Neural progenitor cell (in vitro differentiated cells): ENCODE results near the gene NUCB1. TPM values are rescaled to one million over a fixed set of nuclear protein-coding genes. Genes with fewer than 3 reads are reported as not detected.
"Not testable (repeated sequence)": the region's sequence is repeated elsewhere in the genome, so short reads cannot be mapped to it uniquely, and the experiment has no call there.

ENCODE experiments used
- DNase-seq: peaks from one replicate; pipeline ENCODE4 v3.0.0-alpha.2; 2016; ENCODE audit warnings: low spot score
- H2AFZ ChIP-seq: fragments of 200-600 bp; sonication (generic); replicated peaks from 2 replicates; pipeline ENCODE4 v1.6.1; 2016; ENCODE audit warnings: antibody characterized with exemption
- H3F3A ChIP-seq: fragments of 200-600 bp; sonication (generic); 2 replicates; pipeline ENCODE4 v1.6.1; 2016; ENCODE audit warnings: antibody characterized with exemption, low read depth
- H3K27ac ChIP-seq: fragments of 200-600 bp; sonication (generic); 2 replicates; pipeline ENCODE4 v1.5.1; 2016; ENCODE audit warnings: mild to moderate bottlenecking
- H3K27me3 ChIP-seq: fragments of 200-600 bp; sonication (generic); 2 replicates; pipeline ENCODE4 v1.6.1; 2016; ENCODE audit warnings: mild to moderate bottlenecking, moderate library complexity
- H3K36me3 ChIP-seq: fragments of 200-600 bp; sonication (generic); 2 replicates; pipeline ENCODE4 v1.5.1; 2016
- H3K4me1 ChIP-seq: fragments of 200-600 bp; sonication (generic); 2 replicates; pipeline ENCODE4 v1.6.1; 2016; ENCODE audit warnings: mixed run types
- H3K4me2 ChIP-seq: fragments of 200-600 bp; sonication (generic); 2 replicates; pipeline ENCODE4 v1.6.1; 2016
- H3K4me3 ChIP-seq: fragments of 200-600 bp; sonication (generic); 2 replicates; pipeline ENCODE4 v1.5.1; 2016
- H3K79me2 ChIP-seq: fragments of 200-600 bp; sonication (generic); 2 replicates; pipeline ENCODE4 v1.6.1; 2016; ENCODE audit warnings: low read depth
- H3K9ac ChIP-seq: fragments of 200-600 bp; sonication (generic); 2 replicates; pipeline ENCODE4 v1.6.1; 2016
- H3K9me3 ChIP-seq: fragments of 200-600 bp; sonication (generic); 2 replicates; pipeline ENCODE4 v1.5.1; 2016; ENCODE audit warnings: low read depth
- H4K20me1 ChIP-seq: fragments of 200-600 bp; sonication (generic); 2 replicates; pipeline ENCODE4 v1.6.1; 2016; ENCODE audit warnings: low read depth
- H3K27ac Mint-ChIP-seq: 3 replicates; pipeline ENCODE4 v1.8.0; 2021; ENCODE audit warnings: mixed read lengths
- H3K27me3 Mint-ChIP-seq: 2 replicates; pipeline ENCODE4 v1.8.0; 2022; ENCODE audit warnings: low read depth, mild to moderate bottlenecking, inconsistent platforms, moderate library complexity, mixed read lengths; ENCODE audit not compliant: insufficient read depth
- H3K36me3 Mint-ChIP-seq: 3 replicates; pipeline ENCODE4 v1.8.0; 2021; ENCODE audit warnings: mixed read lengths
- H3K4me1 Mint-ChIP-seq: 3 replicates; pipeline ENCODE4 v1.8.0; 2021; ENCODE audit warnings: mixed read lengths
- H3K4me3 Mint-ChIP-seq: 3 replicates; pipeline ENCODE4 v1.8.0; 2021; ENCODE audit warnings: mild to moderate bottlenecking, moderate library complexity, mixed read lengths
- H3K9me3 Mint-ChIP-seq: 3 replicates; pipeline ENCODE4 v1.8.0; 2020; ENCODE audit warnings: mixed read lengths
- EZH2 ChIP-seq: fragments of 200-600 bp; sonication (generic); IDR thresholded peaks from 2 replicates; pipeline ENCODE4 v1.6.1; 2017; ENCODE audit warnings: antibody characterized with exemption, mild to moderate bottlenecking, moderate library complexity
- EZH2phosphoT487 ChIP-seq: fragments of 200-600 bp; sonication (generic); IDR thresholded peaks from 2 replicates; pipeline ENCODE4 v1.6.1; 2017; ENCODE audit warnings: antibody characterized with exemption
- total RNA-seq: library from RNA; depleted of rRNA; stranded (reverse); fragments of >200 nt; gene quantifications from 2 replicates; pipeline ENCODE4 v1.2.3, GENCODE V29; 2015; ENCODE audit warnings: low replicate concordance
- TF ChIP-seq, protein P1 (sequence below): fragments of 200-600 bp; sonication (generic); IDR thresholded peaks from 2 replicates; pipeline ENCODE4 v1.5.1; 2017; ENCODE audit warnings: antibody characterized with exemption, mild to moderate bottlenecking

The NUCB1 gene
- total RNA-seq, 1 donor from 2014 or later: 73.5 TPM

GRCh38 chr19:48870048-48870447, 30.1 kb upstream of the NUCB1 start:
- Histone ChIP-seq H3K36me3 (no peaks in the 10 kb centered on the region), H3F3A (peaks cover 17% of the 10 kb centered on the region), H2AFZ (no peak overlapping the region), H3K79me2 (peaks cover 27% of the 10 kb centered on the region), H3K4me2 (no peak overlapping the region), H3K4me1 (peaks cover 23% of the 10 kb centered on the region), H3K9ac (no peak overlapping the region), H4K20me1 (peaks cover 20% of the 10 kb centered on the region), H3K9me3 (no peaks in the 10 kb centered on the region), H3K27me3 (no peaks in the 10 kb centered on the region), H3K4me3 (no peak overlapping the region), H3K27ac (no peak overlapping the region)
- peaks cover 10% of the 10 kb centered on the region for H3K27me3 Mint-ChIP-seq
- H3K4me1 Mint-ChIP-seq: peaks cover 57% of the 10 kb centered on the region
- no peak overlapping the region for H3K27ac Mint-ChIP-seq
- TF ChIP-seq EZH2phosphoT487: no peak
- TF ChIP-seq, protein P1, sequence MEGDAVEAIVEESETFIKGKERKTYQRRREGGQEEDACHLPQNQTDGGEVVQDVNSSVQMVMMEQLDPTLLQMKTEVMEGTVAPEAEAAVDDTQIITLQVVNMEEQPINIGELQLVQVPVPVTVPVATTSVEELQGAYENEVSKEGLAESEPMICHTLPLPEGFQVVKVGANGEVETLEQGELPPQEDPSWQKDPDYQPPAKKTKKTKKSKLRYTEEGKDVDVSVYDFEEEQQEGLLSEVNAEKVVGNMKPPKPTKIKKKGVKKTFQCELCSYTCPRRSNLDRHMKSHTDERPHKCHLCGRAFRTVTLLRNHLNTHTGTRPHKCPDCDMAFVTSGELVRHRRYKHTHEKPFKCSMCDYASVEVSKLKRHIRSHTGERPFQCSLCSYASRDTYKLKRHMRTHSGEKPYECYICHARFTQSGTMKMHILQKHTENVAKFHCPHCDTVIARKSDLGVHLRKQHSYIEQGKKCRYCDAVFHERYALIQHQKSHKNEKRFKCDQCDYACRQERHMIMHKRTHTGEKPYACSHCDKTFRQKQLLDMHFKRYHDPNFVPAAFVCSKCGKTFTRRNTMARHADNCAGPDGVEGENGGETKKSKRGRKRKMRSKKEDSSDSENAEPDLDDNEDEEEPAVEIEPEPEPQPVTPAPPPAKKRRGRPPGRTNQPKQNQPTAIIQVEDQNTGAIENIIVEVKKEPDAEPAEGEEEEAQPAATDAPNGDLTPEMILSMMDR: no peak
- TF ChIP-seq EZH2: no peak
- peak overlapping the region; percentile 35 for H3K4me3 Mint-ChIP-seq
- H3K36me3 Mint-ChIP-seq: peaks cover 18% of the 10 kb centered on the region
- no peaks in the 10 kb centered on the region for H3K9me3 Mint-ChIP-seq
- no peak for DNase-seq

GRCh38 chr19:48871471-48872181, 28.5 kb upstream of the NUCB1 start:
- Mint-ChIP-seq H3K4me1 (peaks cover 63% of the 10 kb centered on the region), H3K27ac (peak overlapping the region; percentile 100), H3K36me3 (peaks cover 23% of the 10 kb centered on the region), H3K27me3 (peaks cover 10% of the 10 kb centered on the region), H3K4me3 (peak overlapping the region; percentile 100)
- H3K27ac ChIP-seq, H3K9me3 Mint-ChIP-seq, H3K36me3 ChIP-seq, H3K4me3 ChIP-seq, H3K27me3 ChIP-seq, DNase-seq, H3K9ac ChIP-seq, H3K9me3 ChIP-seq, H2AFZ ChIP-seq: not testable (repeated sequence)
- Histone ChIP-seq H3F3A (peaks cover 17% of the 10 kb centered on the region), H3K4me2 (peak overlapping the region; percentile 84), H3K4me1 (peaks cover 23% of the 10 kb centered on the region), H4K20me1 (peaks cover 28% of the 10 kb centered on the region), H3K79me2 (peaks cover 28% of the 10 kb centered on the region)

DNA sequence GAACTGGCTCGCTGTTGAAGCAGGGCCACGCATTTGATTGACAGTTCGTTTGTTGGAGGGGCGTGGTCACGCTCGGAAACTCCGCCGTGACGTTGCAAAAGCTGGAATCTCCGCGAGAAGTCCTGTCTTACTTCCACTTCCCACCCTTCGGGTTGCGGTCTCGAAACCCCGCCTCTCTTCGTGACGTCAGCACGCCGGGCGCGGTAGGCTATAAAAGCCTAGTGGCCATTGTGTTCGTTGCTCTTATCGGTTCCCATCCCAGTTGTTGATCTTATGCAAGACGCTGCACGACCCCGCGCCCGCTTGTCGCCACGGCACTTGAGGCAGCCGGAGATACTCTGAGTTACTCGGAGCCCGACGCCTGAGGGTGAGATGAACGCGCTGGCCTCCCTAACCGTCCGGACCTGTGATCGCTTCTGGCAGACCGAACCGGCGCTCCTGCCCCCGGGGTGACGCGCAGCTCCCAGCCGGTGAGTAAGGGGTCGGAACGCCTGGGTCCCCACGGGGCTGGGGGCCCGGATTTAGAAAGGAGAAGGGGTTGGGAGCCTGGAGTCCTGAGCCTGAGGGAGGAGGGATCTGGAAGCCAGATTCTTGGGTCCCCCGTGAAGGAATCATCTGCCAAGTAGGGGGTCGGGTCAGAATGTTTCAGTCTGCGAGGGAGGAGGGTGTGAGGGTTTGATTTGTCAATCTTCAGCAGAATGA, 27.8 kb upstream of the NUCB1 start, which contains the start of gene PPP1R15A:
PPP1R15A (plus strand) TSS at position 240 of the 702 bp plus-strand sequence. CDS start 813 bp downstream, outside the sequence.
- Histone ChIP-seq H3K36me3 (no peaks in the 10 kb centered on the region), H3K4me1 (peaks cover 16% of the 10 kb centered on the region), H3K9me3 (no peaks in the 10 kb centered on the region), H4K20me1 (peaks cover 28% of the 10 kb centered on the region), H3K4me3 (peak within 1 kb of the TSS; percentile 88), H3K9ac (peak within 1 kb of the TSS; percentile 96), H3K27ac (peak within 1 kb of the TSS; percentile 70), H3F3A (peaks cover 17% of the 10 kb centered on the region), H2AFZ (peak within 1 kb of the TSS; percentile 55), H3K27me3 (no peaks in the 10 kb centered on the region), H3K79me2 (peaks cover 28% of the 10 kb centered on the region), H3K4me2 (peak within 1 kb of the TSS; percentile 84)
- H3K36me3 Mint-ChIP-seq: peaks cover 23% of the 10 kb centered on the region
- no peaks in the 10 kb centered on the region for H3K9me3 Mint-ChIP-seq
- H3K27me3 Mint-ChIP-seq: peaks cover 10% of the 10 kb centered on the region
- DNase-seq: peak; percentile 97
- TF ChIP-seq, protein P1: peak; percentile 23
- TF ChIP-seq EZH2: no peak
- H3K4me3 Mint-ChIP-seq: peak within 1 kb of the TSS; percentile 100
- peaks cover 56% of the 10 kb centered on the region for H3K4me1 Mint-ChIP-seq
- peak within 1 kb of the TSS; percentile 100 for H3K27ac Mint-ChIP-seq
